Measurements from ENCODE around the gene DIO3.
"Not testable (repeated sequence)": the region's sequence is repeated elsewhere in the genome, so short reads cannot be mapped to it uniquely, and the experiment has no call there.

Gene DIO3

GRCh38 chr14:101542391-101542790 lies 18.9 kb upstream of the DIO3 start:
- no peak for DNase-seq (ENCODE audit: low read depth, low spot score)

GRCh38 chr14:101543814-101544213 lies 17.5 kb upstream of the DIO3 start:
- no peak for DNase-seq (ENCODE audit: low read depth, low spot score)

GRCh38 chr14:101544550-101544949 lies 16.7 kb upstream of the DIO3 start:
- DNase-seq (ENCODE audit: low read depth, low spot score) = no peak

GRCh38 chr14:101546706-101547105 lies 14.6 kb upstream of the DIO3 start:
- no peak for DNase-seq (ENCODE audit: low read depth, low spot score)

- no peak for DNase-seq (ENCODE audit: low read depth, low spot score)
Measured at GRCh38 chr14:101547107-101547738, 14.1 kb upstream of the DIO3 start.

GRCh38 chr14:101547961-101548669 lies 13.2 kb upstream of the DIO3 start:
- DNase-seq (ENCODE audit: low read depth, low spot score) = no peak

- no peak for DNase-seq (ENCODE audit: low read depth, low spot score)
Measured at GRCh38 chr14:101548710-101549109, 12.6 kb upstream of the DIO3 start.

- DNase-seq (ENCODE audit: low read depth, low spot score) = no peak
Measured at GRCh38 chr14:101549154-101549553, 12.1 kb upstream of the DIO3 start.

GRCh38 chr14:101550202-101550912 lies 10.9 kb upstream of the DIO3 start:
- not testable (repeated sequence) for DNase-seq (ENCODE audit: low read depth, low spot score)

- no peak for DNase-seq (ENCODE audit: low read depth, low spot score)
Measured at GRCh38 chr14:101551729-101552595, 9.3 kb upstream of the DIO3 start.

GRCh38 chr14:101552786-101553231 lies 8.5 kb upstream of the DIO3 start:
- no peak for DNase-seq (ENCODE audit: low read depth, low spot score)

- DNase-seq (ENCODE audit: low read depth, low spot score) = no peak
Measured at GRCh38 chr14:101553393-101553792, 7.9 kb upstream of the DIO3 start.

- no peak for DNase-seq (ENCODE audit: low read depth, low spot score)
Measured at GRCh38 chr14:101553931-101554330, 7.4 kb upstream of the DIO3 start.

GRCh38 chr14:101554991-101555668 lies 6.2 kb upstream of the DIO3 start:
- no peak for DNase-seq (ENCODE audit: low read depth, low spot score)

- not testable (repeated sequence) for DNase-seq (ENCODE audit: low read depth, low spot score)
Measured at GRCh38 chr14:101555669-101556043, 5.6 kb upstream of the DIO3 start.

- no peak for DNase-seq (ENCODE audit: low read depth, low spot score)
Measured at GRCh38 chr14:101556131-101556530, 5.2 kb upstream of the DIO3 start.

GRCh38 chr14:101556566-101557320 lies 4.6 kb upstream of the DIO3 start:
- no peak for DNase-seq (ENCODE audit: low read depth, low spot score)

GRCh38 chr14:101557321-101557695 lies 4.0 kb upstream of the DIO3 start:
- DNase-seq (ENCODE audit: low read depth, low spot score) = no peak

- DNase-seq (ENCODE audit: low read depth, low spot score) = no peak
Measured at GRCh38 chr14:101557811-101558738, 3.2 kb upstream of the DIO3 start.

Data from activated naive CD8-positive, alpha-beta T cell treated with anti-CD3 and anti-CD28 coated beads, Interleukin-2, amount 50 U/mL, for 16 hours (primary cell).